ENCODE results near the gene SEMA6A. TPM values are rescaled to one million over a fixed set of nuclear protein-coding genes. Genes with fewer than 3 reads are reported as not detected.
A peak's percentile ranks its signal among the peaks of the same experiment; 100 is the strongest.

Gene SEMA6A
- total and polyA plus RNA-seq, 9 of the 15 experiments (the other 6 are each of a cell fraction or from before 2014, with no cell fraction given), result 0.04 to 0.42 (median 0.18) TPM; not detected in 5

GRCh38 chr5:116476897-116477537 is 97.6 kb downstream of the SEMA6A start (continued):
- TF ChIP-seq NR4A1 (CRISPR knock-in tag; IDR thresholded peaks at IDR 0.05) (no peak), NR4A1 (tag; IDR thresholded peaks at IDR 0.05) (no peak), ZSCAN29 (IDR thresholded peaks at IDR 0.05) (no peak), ZFP36 (IDR thresholded peaks at IDR 0.05; ENCODE audit: low read depth, low read length, partially characterized antibody) (peak; percentile 73), CCAR2 (IDR thresholded peaks at IDR 0.05; ENCODE audit: low read depth, low read length) (no peak), ETV5 (CRISPR knock-in tag; IDR thresholded peaks at IDR 0.05; ENCODE audit: low read depth) (no peak), ZNF253 (CRISPR knock-in tag; conservative IDR thresholded peaks at IDR 0.05) (no peak)

GRCh38 chr5:116475338-116475737 is 99.3 kb downstream of the SEMA6A start:
- DNase-seq (ENCODE audit: extremely low read depth in 1 of 4, low spot score in 3 of 4) (no peak), FAIRE-seq (no peak), ATAC-seq (no peak)
- Histone ChIP-seq H3K4me1 (replicated peaks in 1 of 2; ENCODE audit: control insufficient read depth in 2 of 2, insufficient read depth in 2 of 2, low read length in 2 of 2) (no peaks in the 10 kb centered on the region), H4K20me1 (replicated peaks; ENCODE audit: control insufficient read depth, insufficient read depth, low read length) (no peaks in the 10 kb centered on the region), H3K79me2 (ENCODE audit: control insufficient read depth, insufficient read depth, low read length) (no peaks in the 10 kb centered on the region), H3K4me2 (ENCODE audit: insufficient read depth, low read length) (no peak overlapping the region), H3K9me1 (ENCODE audit: control insufficient read depth, insufficient read depth, low read length) (no peaks in the 10 kb centered on the region), H3K4me3 (no peak overlapping the region), H3K9me3 (replicated peaks; ENCODE audit: control insufficient read depth, insufficient read depth, low read depth, low read length) (no peaks in the 10 kb centered on the region), H3K27me3 (ENCODE audit: control insufficient read depth in 2 of 2, insufficient read depth in 2 of 2, low read length in 2 of 2) (no peaks in the 10 kb centered on the region), H3K36me3 (ENCODE audit: control insufficient read depth, insufficient read depth, low read length) (no peaks in the 10 kb centered on the region), H3K9ac (ENCODE audit: insufficient read depth in 1 of 2, low read depth in 2 of 2, low read length in 2 of 2) (no peak overlapping the region), H3K27ac (ENCODE audit: extremely low read depth, low read depth, low read length) (no peak overlapping the region), H2AFZ (ENCODE audit: low read depth, low read length) (no peak overlapping the region)
- CTCF ChIA-PET (ENCODE audit: low intra/inter-chr PET ratio), result no interaction called here
- intact Hi-C loops (cut with micrococcal nuclease), result no loop called here
- in situ Hi-C loops (cut with MboI), result no loop called here
- no TSS peak for BruUV-seq (replicated peaks)
- WGBS (ENCODE audit: insufficient coverage, low coverage, missing lambda C conversion rate), result 0% methylated on average over 5 of the region's 5 CpGs
- POLR2A ChIA-PET, result no interaction called here
- TF ChIP-seq NFATC3 (IDR thresholded peaks at IDR 0.05), result no peak
- no peak for TF ChIP-seq KDM2B (CRISPR knock-in tag; IDR thresholded peaks at IDR 0.05)
- no peak for TF ChIP-seq ESRRB (CRISPR knock-in tag; IDR thresholded peaks at IDR 0.05; ENCODE audit: borderline replicate concordance)
- TF ChIP-seq ARID1B (IDR thresholded peaks at IDR 0.05), result no peak
- no peak for TF ChIP-seq SMARCA5 (IDR thresholded peaks at IDR 0.05)
- no peak for TF ChIP-seq ZNF133 (CRISPR knock-in tag; IDR thresholded peaks at IDR 0.05)
- no peak for TF ChIP-seq FOSL1 (tag; conservative IDR thresholded peaks at IDR 0.05)
- TF ChIP-seq ZNF280A (IDR thresholded peaks at IDR 0.05; ENCODE audit: low read depth, partially characterized antibody), result no peak
- TF ChIP-seq SMARCE1 (IDR thresholded peaks at IDR 0.05), result no peak
- TF ChIP-seq EWSR1 (IDR thresholded peaks at IDR 0.05; ENCODE audit: borderline replicate concordance, low read depth, partially characterized antibody), result no peak
- TF ChIP-seq MTA2 (IDR thresholded peaks at IDR 0.05; ENCODE audit: low read depth), result no peak
- TF ChIP-seq ZFP36 (IDR thresholded peaks at IDR 0.05; ENCODE audit: low read depth, low read length, partially characterized antibody), result no peak
- TF ChIP-seq HBP1 (CRISPR knock-in tag; IDR thresholded peaks at IDR 0.05), result no peak
- TF ChIP-seq SRSF3 (IDR thresholded peaks at IDR 0.05; ENCODE audit: insufficient read depth, low read length), result no peak
- TF ChIP-seq CEBPG (CRISPR knock-in tag; IDR thresholded peaks at IDR 0.05), result no peak
- no peak for TF ChIP-seq CEBPG (tag; conservative IDR thresholded peaks at IDR 0.05 in 1 of 2, IDR thresholded peaks at IDR 0.05 in 1 of 2)

Measured in K562 (cell line).